ENCODE results near the gene RABAC1.
"Not testable (repeated sequence)": the region's sequence is repeated elsewhere in the genome, so short reads cannot be mapped to it uniquely, and the experiment has no call there.

Gene RABAC1

GRCh38 chr19:41947091-41947490, 12.0 kb downstream of the RABAC1 start:
- no peak for DNase-seq (ENCODE audit: low read depth)

GRCh38 chr19:41945135-41945766, 13.9 kb downstream of the RABAC1 start:
- DNase-seq (ENCODE audit: low read depth), result peak; percentile 83

GRCh38 chr19:41944336-41944735, 14.8 kb downstream of the RABAC1 start:
- no peak for DNase-seq (ENCODE audit: low read depth)

- DNase-seq (ENCODE audit: low read depth), result no peak
Observed at GRCh38 chr19:41941410-41942202, 17.5 kb downstream of the RABAC1 start.

- DNase-seq (ENCODE audit: low read depth), result no peak
Observed at GRCh38 chr19:41940731-41941409, 18.3 kb downstream of the RABAC1 start.

- peak; percentile 36 for DNase-seq (ENCODE audit: low read depth)
Observed at GRCh38 chr19:41939861-41940730, 19.0 kb downstream of the RABAC1 start.

- DNase-seq (ENCODE audit: low read depth), result not testable (repeated sequence)
Observed at GRCh38 chr19:41939209-41939608, 19.9 kb downstream of the RABAC1 start.

- DNase-seq (ENCODE audit: low read depth), result no peak
Observed at GRCh38 chr19:41937525-41938468, 21.3 kb downstream of the RABAC1 start.

GRCh38 chr19:41936961-41937360, 22.2 kb downstream of the RABAC1 start:
- DNase-seq (ENCODE audit: low read depth), result no peak

GRCh38 chr19:41936416-41936850, 22.7 kb downstream of the RABAC1 start:
- no peak for DNase-seq (ENCODE audit: low read depth)

- DNase-seq (ENCODE audit: low read depth), result no peak
Observed at GRCh38 chr19:41935760-41936415, 23.2 kb downstream of the RABAC1 start.

- peak; percentile 64 for DNase-seq (ENCODE audit: low read depth)
Observed at GRCh38 chr19:41934849-41935374, 24.2 kb downstream of the RABAC1 start.

- DNase-seq (ENCODE audit: low read depth), result no peak
Observed at GRCh38 chr19:41933693-41934426, 25.3 kb downstream of the RABAC1 start.

- DNase-seq (ENCODE audit: low read depth), result no peak
Observed at GRCh38 chr19:41932720-41933332, 26.3 kb downstream of the RABAC1 start.

- DNase-seq (ENCODE audit: low read depth), result no peak
Observed at GRCh38 chr19:41932259-41932719, 26.8 kb downstream of the RABAC1 start.

GRCh38 chr19:41930926-41931592, 28.1 kb downstream of the RABAC1 start:
- DNase-seq (ENCODE audit: low read depth), result no peak

- DNase-seq (ENCODE audit: low read depth), result no peak
Observed at GRCh38 chr19:41930322-41930722, 28.8 kb downstream of the RABAC1 start.

GRCh38 chr19:41929536-41930071, 29.5 kb downstream of the RABAC1 start:
- no peak for DNase-seq (ENCODE audit: low read depth)

All from T follicular helper cell (primary cell).